ENCODE data around the gene DNAH10. TPM values are rescaled to one million over a fixed set of nuclear protein-coding genes. Genes with fewer than 3 reads are reported as not detected.

DNAH10 gene
- total and polyA plus RNA-seq, 11 donors, result 0.04 to 0.45 (median 0.23) TPM; not detected in 4

GRCh38 chr12:123867141-123867540 is 105.0 kb downstream of the DNAH10 start:
- no peak for ATAC-seq
- WGBS, 4 donors, result 44 to 71% (median 61%) methylated on average over 1 of the region's 1 CpG
- intact Hi-C loops (cut with DNase I), result no loop called here
- Histone ChIP-seq H3K9me3 (no peaks in the 10 kb centered on the region), H3K4me1 (no peaks in the 10 kb centered on the region), H3K27me3 (peaks cover 0 to 21% (median 0%) of the 10 kb centered on the region in 9 donors), H3K4me3 (no peak overlapping the region), H3K36me3 (no peaks in the 10 kb centered on the region), H3K27ac (no peak overlapping the region)
- TF ChIP-seq POLR2A (IDR thresholded peaks at IDR 0.05), result no peak
- no peak for TF ChIP-seq CTCF (IDR thresholded peaks at IDR 0.05)
- DNase-seq, result no peak

- TF ChIP-seq POLR2A (IDR thresholded peaks at IDR 0.05) (no peak), CTCF (IDR thresholded peaks at IDR 0.05) (no peak)
- no peak for ATAC-seq
- WGBS, 4 donors, result 87 to 90% (median 88%) methylated on average over 10 of the region's 10 CpGs
- intact Hi-C loops (cut with DNase I), result no loop called here
- Histone ChIP-seq H3K27me3 (peaks cover 0 to 21% (median 0%) of the 10 kb centered on the region in 9 donors), H3K4me3 (no peak overlapping the region), H3K9me3 (no peaks in the 10 kb centered on the region), H3K36me3 (no peaks in the 10 kb centered on the region), H3K4me1 (no peaks in the 10 kb centered on the region), H3K27ac (no peak overlapping the region)
- no peak for DNase-seq
These were observed 106.7 kb downstream of the DNAH10 start for GRCh38 chr12:123868791-123869190.

GRCh38 chr12:123873793-123874192 is 111.7 kb downstream of the DNAH10 start:
- Histone ChIP-seq H3K36me3 (no peaks in the 10 kb centered on the region), H3K9me3 (no peaks in the 10 kb centered on the region), H3K4me1 (no peaks in the 10 kb centered on the region), H3K27ac (no peak overlapping the region), H3K4me3 (no peak overlapping the region), H3K27me3 (peaks cover 0 to 20% (median 0%) of the 10 kb centered on the region in 9 donors)
- intact Hi-C loops (cut with DNase I), result no loop called here
- TF ChIP-seq POLR2A (IDR thresholded peaks at IDR 0.05) (no peak), CTCF (IDR thresholded peaks at IDR 0.05) (no peak)
- WGBS, 4 donors, result 78 to 82% (median 81%) methylated on average over 3 of the region's 3 CpGs
- ATAC-seq (no peak), DNase-seq (no peak)

GRCh38 chr12:123877968-123878367 is 115.9 kb downstream of the DNAH10 start:
- intact Hi-C loops (cut with DNase I), result no loop called here
- WGBS, 4 donors, result 81 to 90% (median 83%) methylated on average over 6 of the region's 6 CpGs
- Histone ChIP-seq H3K27me3 (peaks cover 0 to 1% (median 0%) of the 10 kb centered on the region in 9 donors), H3K9me3 (no peaks in the 10 kb centered on the region), H3K36me3 (no peaks in the 10 kb centered on the region), H3K27ac (no peak overlapping the region), H3K4me3 (no peak overlapping the region), H3K4me1 (no peaks in the 10 kb centered on the region)
- TF ChIP-seq POLR2A (IDR thresholded peaks at IDR 0.05) (no peak), CTCF (IDR thresholded peaks at IDR 0.05) (no peak)
- no peak for DNase-seq
- no peak for ATAC-seq
